HK-2 (cell line): Measurements from ENCODE around the gene ZNF276.
"Not testable (repeated sequence)": the region's sequence is repeated elsewhere in the genome, so short reads cannot be mapped to it uniquely, and the experiment has no call there.

Experiments used
- DNase-seq: peaks from one replicate; pipeline ENCODE4 v3.0.0-alpha.2; 2018; ENCODE audit not compliant: unreplicated experiment

The ZNF276 gene

GRCh38 chr16:89738072-89738377 lies 16.7 kb downstream of the ZNF276 start:
- no peak for DNase-seq

- no peak for DNase-seq
These were observed 17.4 kb downstream of the ZNF276 start for GRCh38 chr16:89738538-89739317.

GRCh38 chr16:89739383-89739782 lies 18.0 kb downstream of the ZNF276 start:
- no peak for DNase-seq

- no peak for DNase-seq
These were observed 20.1 kb downstream of the ZNF276 start for GRCh38 chr16:89741342-89742014.

- no peak for DNase-seq
These were observed 21.6 kb downstream of the ZNF276 start for GRCh38 chr16:89742948-89743347.

- DNase-seq, result no peak
These were observed 23.5 kb downstream of the ZNF276 start for GRCh38 chr16:89744813-89745212.

DNA sequence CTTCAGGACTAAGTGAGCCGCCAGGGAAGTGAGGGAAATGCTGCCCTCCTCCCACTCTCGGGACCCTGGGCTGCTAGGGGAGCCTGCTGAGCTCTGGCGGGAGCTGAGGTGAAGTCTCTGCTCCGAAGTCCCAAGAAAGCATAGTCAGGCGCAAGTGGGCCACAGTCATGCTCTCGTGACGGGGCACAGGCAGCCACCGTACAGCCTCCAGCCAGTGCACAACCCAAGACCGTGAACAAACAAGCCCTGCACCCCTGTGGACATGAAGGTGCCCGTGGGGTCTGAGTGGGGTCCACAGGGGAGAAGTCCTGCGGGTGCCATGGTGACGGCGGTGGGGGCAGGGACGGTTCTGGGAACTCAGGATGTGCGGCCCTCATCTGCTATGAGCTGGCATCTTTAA lies 24.7 kb downstream of the ZNF276 start:
- DNase-seq, result no peak

GRCh38 chr16:89748076-89748475 lies 26.7 kb downstream of the ZNF276 start:
- DNase-seq, result no peak

- no peak for DNase-seq
These were observed 27.6 kb downstream of the ZNF276 start for GRCh38 chr16:89748921-89749320.

- DNase-seq, result no peak
These were observed 28.3 kb downstream of the ZNF276 start for GRCh38 chr16:89749637-89750036.

DNA sequence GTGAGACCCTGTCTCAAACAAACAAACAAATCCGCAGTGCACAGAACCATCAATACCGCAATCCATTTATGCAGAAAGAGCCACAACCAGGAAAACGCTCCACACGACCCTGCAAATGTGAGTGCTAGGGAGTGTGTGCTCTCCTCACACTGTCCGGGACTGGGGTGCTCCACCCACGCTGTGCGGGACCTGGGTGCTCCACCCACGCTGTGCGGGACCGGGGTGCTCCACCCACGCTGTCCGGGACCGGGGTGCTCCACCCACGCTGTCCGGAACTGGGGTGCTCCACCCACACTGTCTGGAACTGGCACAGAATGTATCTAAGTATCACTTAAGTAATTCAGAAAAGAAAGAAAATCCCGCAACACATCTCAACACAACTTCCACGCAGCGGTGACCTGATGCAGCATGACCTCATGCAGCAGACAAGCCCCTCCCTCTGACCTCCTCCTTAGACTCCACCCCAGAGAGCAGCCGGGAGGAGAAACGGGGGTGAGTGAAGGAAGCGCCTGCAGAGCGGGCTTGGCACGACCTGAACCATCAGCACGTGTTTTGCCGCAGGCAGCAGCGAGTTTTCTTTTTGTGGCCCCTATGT lies 38.5 kb downstream of the ZNF276 start:
- no peak for DNase-seq

DNA sequence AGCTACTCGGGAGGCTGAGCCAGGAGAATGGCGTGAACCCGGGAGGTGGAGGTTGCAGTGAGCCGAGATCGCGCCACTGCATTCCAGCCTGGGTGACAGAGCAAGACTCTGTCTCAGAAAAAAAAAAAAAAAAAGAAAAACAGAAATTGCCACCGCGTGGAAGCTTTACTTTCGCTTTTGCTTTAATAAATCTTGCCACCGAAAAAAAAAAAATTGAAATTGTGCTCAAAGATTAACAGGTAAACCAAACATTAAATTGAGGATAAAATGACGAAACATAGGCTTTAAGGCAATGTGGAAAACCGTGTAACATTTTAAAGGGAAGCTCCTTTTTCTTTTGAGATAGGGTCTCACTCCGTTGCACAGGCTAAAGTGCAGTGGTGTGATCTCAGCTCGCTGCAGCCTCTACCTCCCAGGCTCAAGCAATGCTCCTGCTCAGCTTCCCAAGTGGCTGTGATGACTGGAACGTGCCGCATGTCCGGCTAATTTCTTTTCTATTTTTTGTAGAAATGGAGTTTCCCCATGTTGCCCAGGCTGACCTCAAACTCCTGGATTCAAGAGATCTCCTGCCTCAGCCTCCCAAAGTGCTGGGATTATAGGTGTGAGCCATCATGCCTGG lies 40.1 kb downstream of the ZNF276 start:
- no peak for DNase-seq

DNA sequence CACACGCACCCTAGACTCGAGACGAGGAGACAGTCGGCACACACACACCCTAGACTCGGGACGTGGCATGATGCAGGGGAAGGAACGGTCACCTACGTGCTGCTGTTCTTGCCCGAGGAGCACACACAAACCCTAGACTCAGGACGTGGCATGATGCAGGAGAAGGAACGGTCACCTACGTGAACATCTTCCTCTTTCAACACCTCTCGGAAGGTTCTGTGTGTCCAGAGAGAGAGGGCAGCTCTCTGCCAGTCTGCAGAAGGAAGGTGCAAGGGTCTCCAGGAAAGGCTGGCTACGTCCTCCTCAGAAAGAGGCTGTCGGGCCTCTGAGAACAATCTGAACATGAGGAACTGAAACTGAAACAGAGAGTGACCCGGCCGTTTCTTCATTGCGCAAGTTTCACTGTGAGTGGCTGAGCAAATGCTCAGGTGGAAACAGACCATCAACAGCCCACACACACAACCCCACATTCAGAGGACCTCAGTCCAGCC lies 43.4 kb downstream of the ZNF276 start:
- DNase-seq, result no peak

DNA sequence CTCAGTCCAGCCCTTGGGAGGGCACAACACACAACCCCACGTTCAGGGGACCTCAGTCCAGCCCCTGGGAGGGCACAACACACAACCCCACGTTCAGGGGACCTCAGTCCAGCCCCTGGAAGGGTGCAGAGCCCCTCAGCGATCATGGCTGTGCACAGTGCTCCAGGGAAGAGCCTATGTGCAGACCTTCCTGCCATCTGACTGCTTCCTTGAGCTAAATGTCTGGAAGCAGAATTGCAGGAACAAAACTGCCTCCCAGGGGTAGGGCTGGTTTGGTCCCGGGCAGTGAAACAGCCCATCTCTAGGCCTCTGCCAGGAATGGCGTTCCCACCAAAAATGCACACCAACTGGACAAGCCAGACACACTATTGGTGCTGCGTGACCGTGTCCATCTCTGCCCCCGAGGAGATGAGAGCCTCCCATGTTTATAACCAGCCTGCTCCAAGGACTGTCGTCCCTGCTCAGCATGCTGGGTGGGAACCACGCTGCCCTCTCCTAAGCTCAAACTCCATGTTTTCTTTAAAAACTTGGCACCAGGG lies 44.0 kb downstream of the ZNF276 start:
- no peak for DNase-seq

GRCh38 chr16:89770367-89770766 lies 49.0 kb downstream of the ZNF276 start:
- DNase-seq, result no peak

GRCh38 chr16:89775223-89775622 lies 53.9 kb downstream of the ZNF276 start:
- no peak for DNase-seq

- DNase-seq, result not testable (repeated sequence)
These were observed 56.9 kb downstream of the ZNF276 start for GRCh38 chr16:89778211-89778610.

GRCh38 chr16:89779231-89779908 lies 58.0 kb downstream of the ZNF276 start:
- no peak for DNase-seq

DNA sequence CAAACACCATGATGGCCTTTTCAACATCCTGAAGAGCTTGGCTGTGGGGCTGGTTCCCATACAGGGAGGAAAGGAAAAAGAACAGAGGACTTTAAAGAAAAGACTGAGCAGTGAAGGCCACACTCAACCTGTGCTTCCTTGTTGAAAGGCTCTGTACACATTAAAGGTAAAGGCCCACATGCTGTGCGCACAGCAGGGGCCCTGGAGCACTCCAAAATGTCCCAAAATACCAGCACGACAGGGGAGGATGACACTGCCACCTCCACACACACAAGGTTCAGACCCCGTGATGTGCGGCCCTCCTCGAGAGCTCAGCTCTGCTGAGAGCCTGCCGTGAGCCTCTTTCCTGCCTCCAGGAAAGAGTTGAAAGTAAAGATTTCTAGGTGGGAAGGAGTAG lies 58.6 kb downstream of the ZNF276 start:
- no peak for DNase-seq

- DNase-seq, result no peak
These were observed 61.2 kb downstream of the ZNF276 start for GRCh38 chr16:89782489-89782888.

- not testable (repeated sequence) for DNase-seq
These were observed 62.6 kb downstream of the ZNF276 start for GRCh38 chr16:89783952-89784351.

- DNase-seq, result no peak
These were observed 63.1 kb downstream of the ZNF276 start for GRCh38 chr16:89784406-89784805.
